ENCODE data around the gene TIMP3.

TIMP3 gene

GRCh38 chr22:32829451-32829851, 27.9 kb downstream of the TIMP3 start:
- DNase-seq (ENCODE audit: low spot score) = no peak

- no peak for DNase-seq (ENCODE audit: low spot score)
These were observed 29.0 kb downstream of the TIMP3 start for GRCh38 chr22:32830473-32830872.

- DNase-seq (ENCODE audit: low spot score) = no peak
These were observed 29.5 kb downstream of the TIMP3 start for GRCh38 chr22:32830957-32831356.

GRCh38 chr22:32831584-32831983, 30.1 kb downstream of the TIMP3 start:
- no peak for DNase-seq (ENCODE audit: low spot score)

GRCh38 chr22:32832174-32832573, 30.7 kb downstream of the TIMP3 start:
- no peak for DNase-seq (ENCODE audit: low spot score)

GRCh38 chr22:32836280-32837123, 35.0 kb downstream of the TIMP3 start:
- no peak for DNase-seq (ENCODE audit: low spot score)

- no peak for DNase-seq (ENCODE audit: low spot score)
These were observed 35.6 kb downstream of the TIMP3 start for GRCh38 chr22:32837142-32837541.

- no peak for DNase-seq (ENCODE audit: low spot score)
These were observed 36.3 kb downstream of the TIMP3 start for GRCh38 chr22:32837803-32838202.

GRCh38 chr22:32839831-32840584, 38.5 kb downstream of the TIMP3 start:
- DNase-seq (ENCODE audit: low spot score) = no peak

GRCh38 chr22:32841175-32841574, 39.7 kb downstream of the TIMP3 start:
- no peak for DNase-seq (ENCODE audit: low spot score)

GRCh38 chr22:32842486-32842885, 41.0 kb downstream of the TIMP3 start:
- DNase-seq (ENCODE audit: low spot score) = no peak

GRCh38 chr22:32843300-32843699, 41.8 kb downstream of the TIMP3 start:
- no peak for DNase-seq (ENCODE audit: low spot score)

- no peak for DNase-seq (ENCODE audit: low spot score)
These were observed 42.7 kb downstream of the TIMP3 start for GRCh38 chr22:32844251-32844650.

GRCh38 chr22:32846780-32847491, 45.4 kb downstream of the TIMP3 start:
- no peak for DNase-seq (ENCODE audit: low spot score)

- DNase-seq (ENCODE audit: low spot score) = no peak
These were observed 46.7 kb downstream of the TIMP3 start for GRCh38 chr22:32848226-32848625.

- DNase-seq (ENCODE audit: low spot score) = no peak
These were observed 48.0 kb downstream of the TIMP3 start for GRCh38 chr22:32849501-32849900.

- no peak for DNase-seq (ENCODE audit: low spot score)
These were observed 48.7 kb downstream of the TIMP3 start for GRCh38 chr22:32850157-32850556.

- DNase-seq (ENCODE audit: low spot score) = peak; percentile 44
These were observed 49.3 kb downstream of the TIMP3 start for GRCh38 chr22:32850591-32851517.

GRCh38 chr22:32852395-32853251, 51.1 kb downstream of the TIMP3 start:
- peak; percentile 11 for DNase-seq (ENCODE audit: low spot score)

- DNase-seq (ENCODE audit: low spot score) = no peak
These were observed 52.2 kb downstream of the TIMP3 start for GRCh38 chr22:32853662-32854061.

All from cerebellar cortex (tissue), 1 donor.